Erythroblast (primary cell): Measurements from ENCODE around the gene CIC.

Source experiments
- DNase-seq, 2 experiments: peaks; one replicate each; lab custom pipeline; 2025; lab: John Stamatoyannopoulos, UW
- GATA1 ChIP-seq: IDR thresholded peaks from 2 replicates; pipeline ENCODE4 v1.6.1; 2011; ENCODE audit warnings: low read depth, mild to moderate bottlenecking, control low read depth, low read length, moderate library complexity
- POLR2A ChIP-seq: IDR thresholded peaks from 2 replicates; pipeline ENCODE4 v1.6.1; 2011; ENCODE audit warnings: mild to moderate bottlenecking, low read length

CIC gene

DNA sequence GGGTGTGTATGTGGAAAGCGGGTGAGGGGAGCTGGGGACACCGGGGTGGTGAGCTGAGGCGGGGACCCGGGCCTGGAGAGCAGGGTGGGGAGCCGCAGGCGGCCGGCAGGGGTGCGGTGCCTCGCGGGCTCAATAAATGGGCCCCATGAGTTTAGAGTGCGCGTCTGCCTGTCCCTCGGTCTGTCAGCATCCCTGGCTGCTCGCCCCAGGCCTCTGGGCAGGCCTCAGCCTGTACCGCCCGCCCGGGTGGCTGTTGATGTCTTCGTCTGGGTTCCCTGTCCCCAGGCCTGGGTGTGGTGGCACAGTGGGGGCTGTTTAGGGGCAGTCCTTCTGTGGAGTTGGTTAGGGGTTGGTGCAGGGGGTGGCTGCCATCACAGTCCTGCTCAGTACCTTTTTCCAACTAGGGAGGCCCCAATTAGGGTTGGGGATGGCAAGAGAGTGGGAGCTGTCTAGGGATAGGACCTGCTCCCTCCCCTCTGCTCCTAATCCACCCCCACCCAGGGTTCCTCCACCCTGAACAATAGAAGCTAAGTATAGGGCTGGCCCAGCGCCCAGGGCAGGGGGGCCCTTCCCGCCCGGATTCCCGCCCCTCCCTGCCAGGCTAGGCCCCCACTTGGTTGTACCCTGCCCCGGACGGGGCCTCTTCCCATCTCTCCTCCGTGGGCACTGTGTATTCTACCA is 12.2 kb downstream of the CIC start:
- DNase-seq = peak; percentile 77 to 80
- TF ChIP-seq GATA1 = no peak
- no peak for TF ChIP-seq POLR2A

DNA sequence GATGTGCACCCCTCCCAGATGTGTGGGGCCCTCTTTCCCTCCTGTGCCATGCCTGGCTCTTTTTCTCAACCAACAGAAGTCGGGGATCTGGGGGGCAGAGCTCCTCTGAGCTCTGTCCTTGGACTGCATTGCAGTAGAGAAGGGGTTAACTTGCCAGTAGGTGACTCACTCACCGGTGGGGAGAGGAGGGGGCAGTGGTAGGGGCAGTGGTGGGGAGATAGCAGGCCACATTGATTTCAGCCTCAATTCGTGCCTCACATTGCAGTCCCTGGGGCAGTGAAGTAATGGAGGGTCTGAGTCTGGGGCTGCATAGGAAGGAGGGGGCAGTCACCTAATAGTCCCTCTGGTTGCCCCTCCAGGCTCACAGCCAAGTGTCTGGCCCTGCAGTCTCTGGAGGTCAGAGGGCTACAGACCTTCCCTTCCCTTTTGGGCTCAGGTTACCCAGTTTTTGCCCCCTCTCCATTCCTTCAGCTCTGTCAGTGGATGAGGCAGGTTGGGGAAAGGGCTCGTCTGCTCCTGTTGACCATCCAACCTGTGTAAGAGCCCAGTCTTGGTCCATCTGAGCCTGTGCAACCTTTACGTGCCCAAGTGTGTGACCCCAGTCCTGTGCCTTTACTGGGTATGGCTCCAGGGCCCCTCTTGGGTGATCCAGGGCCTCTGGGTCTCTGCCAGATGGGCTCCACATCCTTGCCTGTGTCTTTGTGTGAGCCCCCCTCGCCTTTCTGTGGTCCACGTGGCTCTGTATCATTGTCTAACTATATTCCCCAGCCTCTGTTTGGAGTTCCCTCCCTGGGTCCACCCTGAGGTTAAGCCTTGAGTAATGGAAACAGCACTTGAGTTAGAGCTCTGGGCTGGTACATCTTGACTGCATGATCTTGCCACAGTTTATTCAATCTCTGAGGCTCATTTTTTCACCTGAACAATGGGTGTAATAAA is 13.0 kb downstream of the CIC start:
- TF ChIP-seq POLR2A (no peak), GATA1 (no peak)
- DNase-seq = peak; percentile 56 to 59

DNA sequence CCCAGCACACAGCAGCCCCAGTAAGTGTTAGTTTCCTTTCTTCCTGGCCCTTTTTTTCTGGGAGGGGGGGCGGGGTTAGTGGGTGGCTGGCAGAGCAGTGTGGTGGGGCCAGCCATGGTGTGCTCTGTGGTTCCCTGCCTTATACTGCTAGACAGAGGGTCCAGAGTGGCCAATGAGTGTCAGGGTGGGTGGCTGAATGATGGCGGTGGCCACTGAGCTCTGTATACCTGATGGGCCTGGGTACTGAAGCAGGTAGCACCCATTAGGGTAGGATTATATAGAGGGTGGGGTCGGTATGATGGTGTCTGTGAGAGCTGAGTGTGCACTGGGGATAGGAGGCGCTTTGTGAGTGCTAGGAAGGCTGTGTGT is 13.8 kb downstream of the CIC start:
- no peak for TF ChIP-seq POLR2A

DNA sequence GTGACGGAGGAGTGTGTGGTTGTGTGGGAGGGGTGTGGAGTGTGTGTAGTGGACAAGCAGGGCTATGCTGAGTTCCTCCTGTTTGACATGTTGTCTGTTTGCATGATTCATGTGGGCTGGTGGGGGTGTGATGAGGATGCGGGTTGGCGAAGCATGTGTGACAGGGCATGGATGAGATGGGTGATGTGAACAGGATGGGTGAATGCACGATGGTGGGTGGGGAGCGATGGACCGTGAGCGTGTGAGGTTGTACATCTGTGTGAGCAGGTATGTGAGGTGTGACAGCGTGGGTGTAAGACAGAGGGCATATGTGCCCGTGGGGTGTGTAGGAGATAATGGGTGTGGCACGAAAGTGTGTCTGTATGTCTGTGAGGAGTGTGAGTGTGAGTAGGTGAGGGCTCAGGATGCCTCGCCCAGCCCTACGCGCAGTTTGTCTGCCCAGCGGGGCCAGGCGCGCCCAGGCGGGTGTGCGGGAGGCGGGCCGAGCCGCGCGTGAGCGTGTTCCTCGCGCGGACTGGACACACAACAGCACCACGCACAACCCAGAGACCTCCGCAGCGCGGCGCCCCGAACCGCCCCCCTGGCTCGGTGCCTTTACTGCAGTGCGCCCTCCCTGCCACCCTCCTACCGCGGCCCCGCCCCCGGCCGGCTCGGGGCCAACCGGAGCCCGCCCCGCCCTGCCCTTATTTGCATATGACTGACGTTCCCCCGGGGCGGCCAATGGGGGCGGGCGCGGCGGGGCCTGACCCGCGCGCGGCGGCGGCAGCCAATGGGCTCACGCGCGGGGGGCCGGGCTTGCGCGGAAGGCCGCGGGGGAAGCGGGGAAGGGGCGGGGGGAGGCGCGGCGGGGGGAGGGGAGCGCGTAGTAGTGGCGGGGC is 14.4 kb downstream of the CIC start:
- DNase-seq = peak; percentile 97 to 98
- TF ChIP-seq GATA1 (no peak), POLR2A (peak; percentile 67)

More for the DNA sequence above, 13.8 kb downstream of the CIC start:
- no peak for DNase-seq

DNA sequence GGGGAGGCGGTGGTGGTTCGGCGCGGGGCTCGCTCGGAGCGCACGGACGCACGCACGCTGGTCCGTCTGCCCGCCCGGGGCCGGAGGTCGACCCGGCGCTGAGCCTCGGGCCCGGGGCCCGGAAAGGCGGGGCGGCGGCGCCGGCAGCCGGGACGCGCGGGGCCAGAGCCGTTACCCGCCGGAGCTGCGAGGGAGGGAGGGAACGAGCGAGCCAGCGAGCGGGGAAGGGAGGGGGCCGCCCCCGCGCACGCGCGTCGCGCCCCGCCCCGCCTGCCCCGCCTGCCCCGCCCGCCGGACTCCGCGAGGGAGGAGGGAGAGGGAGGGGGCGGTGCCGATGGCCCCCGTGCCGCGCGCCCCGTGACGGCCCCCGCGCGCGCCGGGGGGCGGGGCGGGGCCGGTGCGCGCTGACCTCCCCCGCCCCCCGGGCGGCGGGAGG is 15.0 kb downstream of the CIC start:
- DNase-seq = peak; percentile 90 to 95
- TF ChIP-seq GATA1 = no peak
- TF ChIP-seq POLR2A = no peak

DNA sequence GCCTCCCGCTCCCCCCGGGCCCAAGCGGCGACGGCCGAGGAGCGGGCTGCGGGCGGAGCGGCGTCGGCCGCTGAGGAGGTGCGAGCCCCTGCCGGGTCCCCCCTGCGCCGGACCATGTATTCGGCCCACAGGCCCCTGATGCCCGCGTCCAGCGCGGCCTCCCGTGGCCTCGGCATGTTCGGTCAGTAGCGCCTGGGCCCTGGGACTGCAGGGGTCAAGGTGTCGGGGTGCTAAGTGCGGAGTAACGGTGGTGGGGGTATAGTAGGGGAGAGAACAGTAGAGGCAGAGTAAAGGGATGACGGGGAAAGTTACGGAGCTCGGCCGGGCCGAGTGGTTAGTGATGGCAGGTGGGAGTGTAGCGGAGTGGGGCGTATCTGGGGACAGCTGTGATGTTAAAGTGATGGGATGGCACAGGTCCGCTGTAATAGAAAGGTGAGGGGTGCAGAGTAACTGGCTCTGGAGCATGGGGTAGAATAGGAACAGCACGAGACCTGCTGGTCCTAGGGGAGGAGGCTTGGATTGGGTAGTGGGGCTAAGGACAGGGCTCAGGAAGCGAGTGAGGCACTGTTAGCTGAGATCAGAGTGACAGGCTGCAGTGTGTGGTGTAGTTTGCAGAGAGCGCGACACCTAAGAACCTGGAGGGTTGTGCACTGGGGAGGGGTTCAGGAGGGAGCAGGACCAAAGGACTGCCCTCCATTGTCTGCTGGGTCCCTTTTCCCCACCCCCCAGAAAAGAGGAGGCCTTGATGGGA is 15.7 kb downstream of the CIC start:
- DNase-seq = peak in 1 of 2 experiments; percentile 68
- no peak for TF ChIP-seq GATA1
- no peak for TF ChIP-seq POLR2A

DNA sequence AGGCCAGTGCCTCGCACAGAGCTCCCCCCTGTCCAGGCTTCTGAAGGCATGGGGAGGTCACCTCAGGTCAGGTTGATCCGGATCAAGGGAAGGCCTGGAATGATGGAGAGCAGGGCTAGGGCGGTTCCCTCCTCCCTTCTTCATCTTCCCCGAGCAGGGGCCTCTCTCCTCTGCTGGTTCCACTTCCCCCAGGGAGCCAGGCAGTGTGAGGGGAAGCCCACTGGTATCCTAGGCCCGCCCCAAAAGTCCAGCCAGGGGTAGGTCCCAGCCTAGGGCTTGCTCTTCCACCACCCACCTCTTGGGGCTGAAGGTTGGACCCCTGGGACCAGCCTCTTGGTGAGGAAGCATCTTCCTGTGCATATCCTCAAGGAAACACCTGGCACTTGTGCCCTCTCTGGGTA is 16.5 kb downstream of the CIC start:
- TF ChIP-seq GATA1 (no peak), POLR2A (no peak)
- DNase-seq = peak in 1 of 2 experiments; percentile 57

DNA sequence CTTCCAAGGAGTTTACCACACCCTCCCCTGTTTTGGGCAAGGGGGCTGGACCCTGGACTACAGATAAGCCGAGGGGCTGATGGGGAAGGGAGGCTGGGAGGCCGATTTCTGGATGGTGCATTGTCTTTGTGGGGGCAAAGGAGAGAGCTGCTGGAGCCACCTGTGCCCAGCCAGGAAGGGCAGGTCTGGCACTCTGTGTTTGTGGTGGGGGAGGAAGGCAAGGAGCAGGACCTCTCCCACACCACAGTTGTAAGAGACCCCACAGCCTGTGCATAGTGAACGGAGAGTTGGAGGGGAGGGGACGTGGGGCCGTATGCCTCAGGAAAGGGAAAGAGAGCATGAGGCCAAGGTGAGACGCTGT is 16.9 kb downstream of the CIC start:
- TF ChIP-seq POLR2A = no peak
- TF ChIP-seq GATA1 = no peak
- no peak for DNase-seq

DNA sequence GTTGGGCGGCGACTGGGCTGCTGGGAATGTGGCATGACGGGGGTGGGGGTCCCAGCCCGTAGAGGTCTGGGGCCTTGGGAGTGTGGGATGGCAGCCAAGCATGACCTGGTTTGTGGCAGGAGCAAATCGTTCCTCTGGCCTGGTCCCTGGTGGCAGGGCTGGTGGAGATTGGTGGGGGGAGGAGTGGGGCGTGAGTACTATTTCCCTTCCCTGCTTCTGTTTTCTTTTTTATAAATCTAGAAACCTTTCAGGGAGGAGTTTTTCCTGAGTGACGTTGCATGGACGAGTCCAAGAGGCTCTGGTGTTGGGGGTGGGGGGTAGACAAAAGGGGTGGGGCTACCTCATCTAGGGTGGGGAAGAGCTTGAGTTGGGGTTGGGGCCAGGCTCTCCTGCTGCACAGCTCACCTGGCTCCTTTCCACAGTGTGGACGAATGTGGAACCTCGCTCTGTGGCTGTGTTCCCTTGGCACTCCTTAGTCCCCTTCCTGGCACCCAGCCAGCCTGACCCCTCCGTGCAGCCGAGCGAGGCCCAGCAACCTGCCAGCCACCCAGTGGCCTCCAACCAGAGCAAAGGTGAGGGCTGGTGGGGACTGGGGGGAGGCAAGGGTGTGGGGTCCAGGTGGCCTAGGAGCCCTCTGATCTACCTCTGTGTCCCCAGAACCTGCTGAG is 17.4 kb downstream of the CIC start:
- TF ChIP-seq POLR2A (no peak), GATA1 (no peak)
- peak in 1 of 2 experiments; percentile 48 for DNase-seq

DNA sequence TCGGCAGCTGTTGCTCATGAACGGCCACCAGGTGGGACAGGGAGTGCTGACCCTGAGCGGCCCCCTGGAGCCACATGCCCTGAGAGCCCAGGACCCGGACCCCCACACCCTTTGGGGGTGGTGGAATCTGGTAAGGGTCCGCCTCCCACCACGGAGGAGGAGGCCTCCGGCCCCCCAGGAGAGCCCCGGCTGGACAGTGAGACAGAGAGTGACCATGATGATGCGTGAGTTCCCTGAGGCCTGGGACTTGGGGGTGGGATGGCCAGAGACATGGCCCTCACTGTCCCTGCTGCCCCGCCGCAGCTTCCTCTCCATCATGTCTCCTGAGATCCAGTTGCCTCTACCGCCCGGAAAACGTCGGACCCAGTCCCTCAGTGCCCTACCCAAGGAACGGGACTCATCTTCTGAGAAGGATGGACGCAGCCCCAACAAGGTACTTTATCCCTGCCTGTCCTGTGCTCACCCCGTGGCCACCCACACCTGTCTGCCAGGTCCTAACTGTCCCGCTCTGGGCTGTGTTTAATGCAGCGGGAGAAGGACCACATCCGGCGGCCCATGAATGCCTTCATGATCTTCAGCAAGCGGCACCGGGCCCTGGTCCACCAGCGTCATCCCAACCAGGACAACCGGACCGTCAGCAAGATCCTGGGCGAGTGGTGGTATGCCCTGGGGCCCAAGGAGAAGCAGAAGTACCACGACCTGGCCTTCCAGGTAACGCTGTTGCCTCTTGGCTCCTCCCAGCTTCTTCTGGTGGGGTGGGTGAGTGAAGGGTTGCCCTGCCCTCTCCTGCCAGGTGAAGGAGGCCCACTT is 18.2 kb downstream of the CIC start:
- DNase-seq = no peak
- no peak for TF ChIP-seq POLR2A
- no peak for TF ChIP-seq GATA1

DNA sequence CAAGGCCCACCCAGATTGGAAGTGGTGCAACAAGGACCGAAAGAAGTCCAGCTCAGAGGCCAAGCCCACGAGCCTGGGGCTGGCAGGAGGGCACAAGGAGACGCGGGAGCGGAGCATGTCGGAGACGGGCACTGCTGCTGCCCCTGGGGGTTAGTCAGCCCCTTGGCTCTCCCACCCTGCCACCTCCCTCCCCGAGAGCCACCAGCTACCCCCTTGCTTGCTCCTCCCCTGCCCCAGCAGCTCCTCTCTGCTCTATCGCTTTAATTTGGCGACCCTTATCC is 18.7 kb downstream of the CIC start:
- TF ChIP-seq GATA1 = no peak
- no peak for TF ChIP-seq POLR2A

DNA sequence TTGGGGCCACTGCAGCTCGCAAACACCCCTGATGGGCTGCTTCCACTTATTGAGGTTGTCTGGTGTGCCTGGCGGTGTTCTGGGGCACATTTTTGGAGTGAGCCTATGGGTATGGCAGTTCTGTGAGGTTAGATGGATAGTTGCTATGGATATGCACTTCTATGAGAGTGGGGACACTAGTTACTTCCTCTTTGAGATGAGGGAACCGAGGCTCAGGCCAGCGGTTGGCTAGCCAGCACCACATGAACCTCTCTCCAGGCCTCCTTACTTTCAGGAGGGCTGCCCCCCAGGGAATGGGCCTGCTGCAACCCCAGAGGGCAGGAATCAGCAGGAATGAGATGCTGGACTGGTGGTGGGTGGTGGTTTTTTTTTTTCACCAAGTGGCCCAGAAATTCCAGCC is 19.3 kb downstream of the CIC start:
- no peak for DNase-seq
- TF ChIP-seq POLR2A (no peak), GATA1 (no peak)

More for the DNA sequence above, 18.7 kb downstream of the CIC start:
- no peak for DNase-seq
